ENCODE results near the gene FZR1.

The FZR1 gene

DNA sequence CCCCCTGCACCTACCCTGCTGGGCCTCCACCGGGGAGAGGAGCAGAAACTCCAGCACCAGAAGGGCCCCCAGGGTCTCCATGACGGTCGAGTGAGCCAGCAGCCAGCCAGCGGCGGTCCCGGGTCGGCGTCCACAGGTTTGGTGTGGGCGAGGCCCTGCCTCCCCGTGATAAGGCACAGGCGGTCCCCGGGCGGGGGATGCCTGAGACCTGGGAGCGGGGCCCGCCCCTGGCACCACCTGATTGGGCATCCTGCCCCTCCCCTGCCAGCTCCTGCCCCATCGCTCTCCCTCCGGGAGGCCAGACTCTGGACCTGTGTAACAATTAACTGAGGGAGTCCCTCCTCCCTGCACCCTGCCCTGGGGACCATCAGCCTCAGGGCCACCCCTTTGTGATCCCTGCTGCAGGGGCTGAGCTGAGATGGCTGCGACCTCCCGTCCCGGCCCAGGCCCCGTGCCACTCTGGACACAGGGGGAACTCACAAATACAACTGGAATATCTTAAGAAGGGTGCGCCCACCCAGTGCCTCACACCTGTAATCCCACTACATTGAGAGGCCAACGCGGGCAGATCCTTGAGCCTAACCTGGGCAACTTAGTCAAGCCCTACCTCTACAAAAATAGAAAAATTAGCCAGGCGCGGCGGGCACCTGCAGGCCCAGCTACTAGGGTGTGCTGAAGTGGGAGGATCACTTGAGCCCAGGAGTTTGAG lies 25.6 kb upstream of the FZR1 start, which contains the start of gene SMIM24:
Gene SMIM24, minus strand, starts transcription at position 143 of the 709 bp plus-strand sequence. Its CDS starts 62 bp downstream, at position 81.
- Histone ChIP-seq H4K8ac (ENCODE audit: low read depth, low read length) (peak within 1 kb of the TSS; percentile 43), H2AK5ac (ENCODE audit: low read depth, low read length) (peak within 1 kb of the TSS; percentile 92), H3K27me3 (ENCODE audit: control insufficient read depth in 3 of 3, insufficient read depth in 3 of 3, low read depth in 1 of 3, low read length in 3 of 3) (peaks cover 0 to 30% (median 3%) of the 10 kb centered on the region in 3 experiments), H3K4me2 (ENCODE audit: insufficient read depth, low read length, poor library complexity, severe bottlenecking) (no peak within 1 kb of the TSS), H3K4me1 (ENCODE audit: control insufficient read depth in 2 of 2, insufficient read depth in 1 of 2, low read depth in 1 of 2, low read length in 2 of 2) (peaks cover 2 to 6% of the 10 kb centered on the region in 2 donors), H3K36me3 (replicated peaks in 1 of 2; ENCODE audit: control insufficient read depth in 2 of 2, insufficient read depth in 2 of 2, low read length in 2 of 2) (no peaks in the 10 kb centered on the region), H3K79me1 (ENCODE audit: low read depth, low read length) (no peaks in the 10 kb centered on the region), H3K4ac (ENCODE audit: low read length) (no peak within 1 kb of the TSS), H2BK5ac (ENCODE audit: low read length) (peak within 1 kb of the TSS; percentile 5), H2BK12ac (ENCODE audit: low read length) (no peak within 1 kb of the TSS), H3K14ac (ENCODE audit: low read length) (peak within 1 kb of the TSS; percentile 38), H3K27ac (replicated peaks; ENCODE audit: low read length) (no peak within 1 kb of the TSS), H3K4me3 (ENCODE audit: low read length in 2 of 2) (no peak within 1 kb of the TSS), H3K9ac (ENCODE audit: low read depth, low read length, poor library complexity) (no peak within 1 kb of the TSS), H3K18ac (ENCODE audit: low read length) (peak within 1 kb of the TSS; percentile 48), H3K23ac (ENCODE audit: low read depth, low read length, poor library complexity) (peak within 1 kb of the TSS; percentile 80), H3K9me3 (replicated peaks in 1 of 2; ENCODE audit: control insufficient read depth in 2 of 2, insufficient read depth in 1 of 2, low read depth in 1 of 2, low read length in 2 of 2) (no peaks in the 10 kb centered on the region), H2BK120ac (ENCODE audit: low read depth, low read length) (no peak within 1 kb of the TSS), H2BK15ac (ENCODE audit: low read length) (no peak within 1 kb of the TSS), H2AFZ (ENCODE audit: low read length) (peak within 1 kb of the TSS; percentile 35), H4K91ac (ENCODE audit: low read depth, low read length, poor library complexity) (no peak within 1 kb of the TSS)
- no peak for DNase-seq (ENCODE audit: low spot score)
- WGBS, 2 donors (ENCODE audit: extremely low coverage in 2 of 2, insufficient read length in 2 of 2, insufficient replicate concordance in 1 of 2), result no CpG with 5 or more reads among the region's 27 CpGs

DNA sequence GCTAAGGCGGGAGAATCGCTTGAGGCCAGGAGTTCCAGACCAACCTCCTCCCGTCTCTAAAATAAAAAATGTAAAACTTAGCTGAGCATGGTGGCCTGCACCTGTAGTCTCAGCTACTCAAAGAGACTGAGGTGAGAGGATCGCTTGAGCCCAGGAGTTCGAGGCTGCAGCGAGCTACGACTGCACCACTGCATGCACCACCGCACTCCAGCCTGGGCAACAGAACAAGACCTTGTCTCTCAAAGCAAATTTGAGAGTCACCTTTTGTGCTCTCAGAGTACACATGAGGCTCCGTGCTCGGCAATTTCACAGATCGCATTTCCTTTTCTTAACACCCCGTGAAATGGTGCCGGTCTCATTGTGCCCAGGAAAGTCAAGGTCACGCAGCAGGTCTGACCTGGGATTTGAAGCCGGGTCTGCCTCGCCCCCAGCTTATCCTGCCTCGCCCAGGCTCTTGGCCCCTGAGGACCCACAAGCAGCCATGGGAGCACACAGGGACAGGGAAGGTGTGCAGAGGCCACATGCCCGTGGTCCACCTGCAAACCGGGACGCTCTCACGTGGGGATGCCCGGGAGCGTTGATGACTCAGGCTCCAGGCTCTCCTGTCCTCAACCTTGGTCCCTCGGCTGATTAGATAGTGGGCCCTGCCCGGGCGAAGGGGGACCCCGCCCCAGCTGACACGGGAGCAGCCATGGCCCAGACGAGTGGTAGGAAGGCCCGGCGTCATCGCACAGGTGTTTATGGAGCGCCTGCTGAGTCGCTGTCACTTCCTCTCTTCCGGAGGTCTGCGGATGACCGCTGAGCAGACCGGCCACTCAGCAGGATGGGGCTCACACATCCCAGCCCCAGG lies 24.6 kb upstream of the FZR1 start:
- no peak overlapping the region for H4K8ac ChIP-seq (ENCODE audit: low read depth, low read length)
- peaks cover 2 to 6% of the 10 kb centered on the region in 2 donors for H3K4me1 ChIP-seq (ENCODE audit: control insufficient read depth in 2 of 2, insufficient read depth in 1 of 2, low read depth in 1 of 2, low read length in 2 of 2)
- DNase-seq (ENCODE audit: low spot score), result no peak

DNA sequence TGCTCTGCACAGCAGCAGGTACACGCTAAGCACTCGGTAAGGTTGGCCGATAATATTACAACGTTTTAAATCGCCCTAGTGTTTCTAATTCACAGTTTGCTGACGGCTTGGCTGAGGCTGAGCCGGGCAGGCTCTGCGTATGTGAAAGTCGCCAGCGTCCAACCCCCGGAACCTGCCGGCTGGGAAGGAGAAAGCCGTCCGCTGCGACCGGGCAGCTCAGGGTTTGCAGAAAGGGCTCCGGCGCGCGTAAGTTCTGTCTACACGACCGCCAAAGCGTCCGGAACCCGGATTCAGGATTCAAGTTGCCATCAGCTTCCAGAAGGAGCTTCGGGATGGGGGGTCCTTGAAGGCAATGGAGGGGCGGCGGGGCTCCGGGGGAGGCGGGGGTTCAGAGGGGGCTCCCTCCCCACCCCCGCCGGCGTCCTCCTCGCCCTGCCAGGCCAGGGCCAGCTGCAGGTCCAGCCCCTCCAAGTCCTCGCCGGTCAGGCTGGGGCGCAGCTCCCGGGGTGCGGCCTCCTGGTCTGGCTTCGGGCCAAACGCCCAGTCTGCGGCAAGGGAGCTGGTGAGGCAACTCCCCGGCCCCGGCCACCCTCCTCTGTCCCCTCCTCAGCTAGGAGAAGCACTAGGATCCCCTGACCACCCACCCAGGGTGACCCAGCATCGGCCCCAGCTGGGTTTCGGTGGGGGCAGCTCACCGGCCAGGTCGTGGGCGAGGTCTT lies 23.4 kb upstream of the FZR1 start:
- H3K9me3 ChIP-seq (replicated peaks in 1 of 2; ENCODE audit: control insufficient read depth in 2 of 2, insufficient read depth in 1 of 2, low read depth in 1 of 2, low read length in 2 of 2), result no peaks in the 10 kb centered on the region
- H2BK120ac ChIP-seq (ENCODE audit: low read depth, low read length), result no peak overlapping the region
- no peak overlapping the region for H2AFZ ChIP-seq (ENCODE audit: low read length)
- peak overlapping the region; percentile 21 for H3K9ac ChIP-seq (ENCODE audit: low read depth, low read length, poor library complexity)
- peaks cover 2 to 6% of the 10 kb centered on the region in 2 donors for H3K4me1 ChIP-seq (ENCODE audit: control insufficient read depth in 2 of 2, insufficient read depth in 1 of 2, low read depth in 1 of 2, low read length in 2 of 2)
- no CpG with 5 or more reads among the region's 49 CpGs for WGBS, 2 donors (ENCODE audit: extremely low coverage in 2 of 2, insufficient read length in 2 of 2, insufficient replicate concordance in 1 of 2)
- no peak overlapping the region for H3K27ac ChIP-seq (replicated peaks; ENCODE audit: low read length)
- no peaks in the 10 kb centered on the region for H3K36me3 ChIP-seq (replicated peaks in 1 of 2; ENCODE audit: control insufficient read depth in 2 of 2, insufficient read depth in 2 of 2, low read length in 2 of 2)
- no peak overlapping the region for H3K4me2 ChIP-seq (ENCODE audit: insufficient read depth, low read length, poor library complexity, severe bottlenecking)
- peak overlapping the region; percentile 55 for H3K23ac ChIP-seq (ENCODE audit: low read depth, low read length, poor library complexity)
- H3K14ac ChIP-seq (ENCODE audit: low read length), result no peak overlapping the region
- no peak overlapping the region for H2BK5ac ChIP-seq (ENCODE audit: low read length)
- peaks cover 0 to 30% (median 2%) of the 10 kb centered on the region in 3 experiments for H3K27me3 ChIP-seq (ENCODE audit: control insufficient read depth in 3 of 3, insufficient read depth in 3 of 3, low read depth in 1 of 3, low read length in 3 of 3)
- H2BK15ac ChIP-seq (ENCODE audit: low read length), result no peak overlapping the region
- H3K4me3 ChIP-seq (ENCODE audit: low read length in 2 of 2), result no peak overlapping the region
- H3K4ac ChIP-seq (ENCODE audit: low read length), result no peak overlapping the region
- H2AK5ac ChIP-seq (ENCODE audit: low read depth, low read length), result peak overlapping the region; percentile 86
- peak overlapping the region; percentile 43 for H4K8ac ChIP-seq (ENCODE audit: low read depth, low read length)
- H3K79me1 ChIP-seq (ENCODE audit: low read depth, low read length), result no peaks in the 10 kb centered on the region
- peak overlapping the region; percentile 48 for H3K18ac ChIP-seq (ENCODE audit: low read length)
- no peak overlapping the region for H4K91ac ChIP-seq (ENCODE audit: low read depth, low read length, poor library complexity)
- no peak overlapping the region for H2BK12ac ChIP-seq (ENCODE audit: low read length)
- no peak for DNase-seq (ENCODE audit: low spot score)

More for the DNA sequence above, 24.6 kb upstream of the FZR1 start:
- Histone ChIP-seq H3K36me3 (replicated peaks in 1 of 2; ENCODE audit: control insufficient read depth in 2 of 2, insufficient read depth in 2 of 2, low read length in 2 of 2) (no peaks in the 10 kb centered on the region), H2BK15ac (ENCODE audit: low read length) (no peak overlapping the region), H2AK5ac (ENCODE audit: low read depth, low read length) (peak overlapping the region; percentile 56), H4K91ac (ENCODE audit: low read depth, low read length, poor library complexity) (no peak overlapping the region), H3K14ac (ENCODE audit: low read length) (no peak overlapping the region), H3K18ac (ENCODE audit: low read length) (peak overlapping the region; percentile 21), H2BK12ac (ENCODE audit: low read length) (no peak overlapping the region), H3K27ac (replicated peaks; ENCODE audit: low read length) (no peak overlapping the region), H2BK5ac (ENCODE audit: low read length) (no peak overlapping the region), H3K27me3 (ENCODE audit: control insufficient read depth in 3 of 3, insufficient read depth in 3 of 3, low read depth in 1 of 3, low read length in 3 of 3) (peaks cover 0 to 30% (median 2%) of the 10 kb centered on the region in 3 experiments), H3K4ac (ENCODE audit: low read length) (no peak overlapping the region), H3K79me1 (ENCODE audit: low read depth, low read length) (no peaks in the 10 kb centered on the region), H3K4me3 (ENCODE audit: low read length in 2 of 2) (no peak overlapping the region), H2BK120ac (ENCODE audit: low read depth, low read length) (no peak overlapping the region), H3K9me3 (replicated peaks in 1 of 2; ENCODE audit: control insufficient read depth in 2 of 2, insufficient read depth in 1 of 2, low read depth in 1 of 2, low read length in 2 of 2) (no peaks in the 10 kb centered on the region), H3K23ac (ENCODE audit: low read depth, low read length, poor library complexity) (no peak overlapping the region), H3K9ac (ENCODE audit: low read depth, low read length, poor library complexity) (no peak overlapping the region), H2AFZ (ENCODE audit: low read length) (no peak overlapping the region), H3K4me2 (ENCODE audit: insufficient read depth, low read length, poor library complexity, severe bottlenecking) (no peak overlapping the region)
- WGBS, 2 donors (ENCODE audit: extremely low coverage in 2 of 2, insufficient read length in 2 of 2, insufficient replicate concordance in 1 of 2), result no CpG with 5 or more reads among the region's 38 CpGs
